SK-N-SH (cell line): ENCODE results near the gene PDIK1L. TPM values are rescaled to one million over a fixed set of nuclear protein-coding genes. Genes with fewer than 3 reads are reported as not detected.

ENCODE experiments used
- CTCF ChIA-PET: fragments of 300-600, 350-600 bp; formaldehyde crosslinking; extraction: SDS; loops from one replicate; lab custom pipeline; 2021; lab: Yijun Ruan, JAX
- POLR2A ChIA-PET: fragments of 350-600 bp; sonication (Branson Sonifier 250); formaldehyde crosslinking; extraction: SDS; loops from one replicate; lab custom pipeline; 2020; ENCODE audit warnings: antibody characterized with exemption, inconsistent platforms; lab: Yijun Ruan, JAX
- DNase-seq: peaks from one replicate; pipeline ENCODE4 v3.0.0; 2012
- H2AFZ ChIP-seq: fragments of 200-600 bp; sonication (generic); 2 replicates; pipeline ENCODE4 v1.8.1; 2016; ENCODE audit warnings: antibody characterized with exemption, mild to moderate bottlenecking, low read depth
- H3F3A ChIP-seq: fragments of 200-600 bp; sonication (generic); replicated peaks from 2 replicates; pipeline ENCODE3; 2016; ENCODE audit warnings: antibody characterized with exemption, mild to moderate bottlenecking; ENCODE audit not compliant: insufficient read depth
- H3K27ac ChIP-seq, 2 experiments: fragments of 200-500 bp in 1 of 2; fragments of 200-600 bp in 1 of 2; sonication (Bioruptor generic) in 1 of 2; sonication (generic), shearing (Covaris generic) in 1 of 2; 2 replicates each; pipeline versions ENCODE4 v1.5.1 to v1.6.1; 2014 to 2016; ENCODE audit warnings: low read depth in 2 of 2, inconsistent platforms in 1 of 2, low read length in 1 of 2, mild to moderate bottlenecking in 1 of 2, mixed read lengths in 1 of 2
- H3K27me3 ChIP-seq: fragments of 200-600 bp; sonication (generic), shearing (Covaris generic); 2 replicates; pipeline ENCODE4 v1.6.1; 2016; ENCODE audit warnings: mixed run types; ENCODE audit not compliant: insufficient read depth
- H3K36me3 ChIP-seq, 2 experiments: fragments of 200-500 bp in 1 of 2; fragments of 200-600 bp in 1 of 2; sonication (Bioruptor generic) in 1 of 2; sonication (generic) in 1 of 2; replicated peaks in 1 of 2; 2 replicates each; pipeline versions ENCODE3 to v1.5.1; 2014 to 2016; ENCODE audit warnings: low read length in 1 of 2, mild to moderate bottlenecking in 1 of 2; ENCODE audit not compliant: insufficient read depth in 2 of 2, control insufficient read depth in 1 of 2
- H3K4me1 ChIP-seq, 2 experiments: fragments of 200-500 bp in 1 of 2; fragments of 200-600 bp in 1 of 2; sonication (Bioruptor generic) in 1 of 2; sonication (generic), shearing (Covaris generic) in 1 of 2; 2 replicates each; pipeline versions ENCODE4 v1.5.1 to v1.6.1; 2014 to 2016; ENCODE audit warnings: low read depth in 1 of 2, low read length in 1 of 2, mixed run types in 1 of 2; ENCODE audit not compliant: insufficient read depth in 2 of 2, control insufficient read depth in 1 of 2
- H3K4me2 ChIP-seq: fragments of 200-600 bp; sonication (generic), shearing (Covaris generic); 2 replicates; pipeline ENCODE4 v1.6.1; 2017; ENCODE audit warnings: mixed run types
- H3K4me3 ChIP-seq, 2 experiments: fragments of 200-500 bp in 1 of 2; fragments of 200-600 bp in 1 of 2; sonication (Bioruptor generic) in 1 of 2; sonication (generic), shearing (Covaris generic) in 1 of 2; 2 replicates each; pipeline versions ENCODE4 v1.5.1 to v1.8.1; 2014 to 2016; ENCODE audit warnings: low read depth in 2 of 2, inconsistent platforms in 1 of 2, low read length in 1 of 2, mild to moderate bottlenecking in 1 of 2, mixed read lengths in 1 of 2, moderate library complexity in 1 of 2
- H3K79me2 ChIP-seq: fragments of 200-600 bp; sonication (generic); 2 replicates; pipeline ENCODE4 v1.8.1; 2017; ENCODE audit warnings: mild to moderate bottlenecking; ENCODE audit not compliant: insufficient read depth
- H3K9ac ChIP-seq: fragments of 200-600 bp; sonication (generic); 2 replicates; pipeline ENCODE4 v1.6.1; 2017; ENCODE audit warnings: mixed run types
- H3K9me2 ChIP-seq: fragments of 200-600 bp; sonication (generic); 2 replicates; pipeline ENCODE4 v1.6.1; 2017; ENCODE audit warnings: mixed run types
- H3K9me3 ChIP-seq: fragments of 200-600 bp; sonication (generic); 2 replicates; pipeline ENCODE4 v1.6.1; 2017; ENCODE audit warnings: mixed run types, mild to moderate bottlenecking, moderate library complexity
- H4K20me1 ChIP-seq: fragments of 200-600 bp; sonication (generic); 2 replicates; pipeline ENCODE4 v1.6.1; 2017; ENCODE audit warnings: mild to moderate bottlenecking, mixed run types; ENCODE audit not compliant: insufficient read depth
- CHD2 ChIP-seq: fragments of 150-350 bp; IDR thresholded peaks from 2 replicates; pipeline ENCODE4 v1.6.1; 2018; ENCODE audit warnings: low read length; ENCODE audit not compliant: partially characterized antibody
- CTCF ChIP-seq: fragments of 200-600 bp; sonication (generic); IDR thresholded peaks from 2 replicates; pipeline ENCODE4 v1.6.1; 2017; ENCODE audit warnings: antibody characterized with exemption, mild to moderate bottlenecking, moderate library complexity
- EP300 ChIP-seq, 2 experiments: IDR thresholded peaks; 2 replicates each; pipeline versions ENCODE4 v1.4.0 to v1.6.1; 2012; ENCODE audit warnings: borderline replicate concordance in 1 of 2, low read depth in 1 of 2, low read length in 1 of 2
- EZH2phosphoT487 ChIP-seq: fragments of 200-600 bp; sonication (generic); IDR thresholded peaks from 2 replicates; pipeline ENCODE4 v1.6.1; 2017; ENCODE audit warnings: low read depth, mixed run types, mild to moderate bottlenecking, antibody characterized with exemption, moderate library complexity, borderline replicate concordance
- FOSL2 ChIP-seq: IDR thresholded peaks from 2 replicates; pipeline ENCODE4 v1.4.0; 2012; ENCODE audit warnings: low read depth, mild to moderate bottlenecking, moderate library complexity, borderline replicate concordance
- FOXJ3 ChIP-seq: sonication (generic); formaldehyde crosslinking; IDR thresholded peaks from 2 replicates; pipeline ENCODE4 v1.5.1; 2020; ENCODE audit warnings: mild to moderate bottlenecking, missing genetic modification reagents
- FOXM1 ChIP-seq: IDR thresholded peaks from 2 replicates; pipeline ENCODE4 v1.4.0; 2012; ENCODE audit warnings: low read depth, mild to moderate bottlenecking
- GABPA ChIP-seq: IDR thresholded peaks from 2 replicates; pipeline ENCODE4 v1.4.0; 2012; ENCODE audit warnings: low read depth, mild to moderate bottlenecking
- GATA2 ChIP-seq: sonication (generic); formaldehyde crosslinking; IDR thresholded peaks from 2 replicates; pipeline ENCODE4 v1.5.0; 2020; ENCODE audit warnings: mild to moderate bottlenecking, missing genetic modification reagents
- IRF3 ChIP-seq: fragments of 150-350 bp; IDR thresholded peaks from 2 replicates; pipeline ENCODE4 v1.6.1; 2016; ENCODE audit warnings: mild to moderate bottlenecking, low read depth, low read length
- JUND ChIP-seq: IDR thresholded peaks from 2 replicates; pipeline ENCODE4 v1.4.0; 2012
- MAX ChIP-seq: IDR thresholded peaks from 2 replicates; pipeline ENCODE4 v1.4.0; 2012; ENCODE audit warnings: low read depth
- MEF2A ChIP-seq: IDR thresholded peaks from 2 replicates; pipeline ENCODE4 v1.4.0; 2012; ENCODE audit warnings: low read depth, borderline replicate concordance
- NRF1 ChIP-seq: IDR thresholded peaks from 2 replicates; pipeline ENCODE4 v1.6.1; 2012; ENCODE audit warnings: low read depth, mild to moderate bottlenecking, low read length
- PBX3 ChIP-seq: IDR thresholded peaks from 2 replicates; pipeline ENCODE4; 2012
- POLR2AphosphoS5 ChIP-seq: IDR thresholded peaks from 2 replicates; pipeline ENCODE4 v1.6.1; 2012; ENCODE audit warnings: low read depth, low read length
- RAD21 ChIP-seq: IDR thresholded peaks from 2 replicates; pipeline ENCODE4 v1.6.1; 2012; ENCODE audit warnings: mild to moderate bottlenecking, low read length
- RCOR1 ChIP-seq: fragments of 150-350 bp; IDR thresholded peaks from 2 replicates; pipeline ENCODE4 v1.6.1; 2017; ENCODE audit warnings: antibody characterized with exemption, low read length
- RFX5 ChIP-seq: IDR thresholded peaks from 2 replicates; pipeline ENCODE4 v1.6.1; 2012; ENCODE audit warnings: mild to moderate bottlenecking, improper control_type of control experiment, low read length
- SIN3A ChIP-seq: IDR thresholded peaks from 2 replicates; pipeline ENCODE4 v1.6.1; 2012; ENCODE audit warnings: low read depth, mild to moderate bottlenecking, low read length, moderate library complexity, borderline replicate concordance
- SMC3 ChIP-seq: IDR thresholded peaks from 2 replicates; pipeline ENCODE4 v1.6.1; 2012; ENCODE audit warnings: low read depth, low read length, improper control_type of control experiment
- TAF1 ChIP-seq: IDR thresholded peaks from 2 replicates; pipeline ENCODE4 v1.6.1; 2012; ENCODE audit warnings: low read depth, mild to moderate bottlenecking, low read length, moderate library complexity, borderline replicate concordance
- TCF12 ChIP-seq: IDR thresholded peaks from 2 replicates; pipeline ENCODE4 v1.4.0; 2012
- TEAD4 ChIP-seq: IDR thresholded peaks from 2 replicates; pipeline ENCODE4 v1.4.0; 2012; ENCODE audit warnings: mild to moderate bottlenecking, borderline replicate concordance; ENCODE audit not compliant: insufficient read depth
- USF2 ChIP-seq: fragments of 150-350 bp; IDR thresholded peaks from 2 replicates; pipeline ENCODE4 v1.6.1; 2017; ENCODE audit warnings: antibody characterized with exemption, low read length, low read depth, borderline replicate concordance
- ZBTB33 ChIP-seq: IDR thresholded peaks from 2 replicates; pipeline ENCODE4 v1.4.0; 2012; ENCODE audit warnings: low read depth, borderline replicate concordance
- WGBS: methylation state at CpG from one replicate; pipeline ENCODE4 v1.1.6; 2017; ENCODE audit warnings: low lambda C conversion rate; 5-methylcytosine and 5-hydroxymethylcytosine counted together
- polyA plus RNA-seq, 3 experiments: library from polyadenylated mRNA; depleted of rRNA; stranded (reverse); fragments of >200 nt; gene quantifications; 2 replicates each; pipeline ENCODE4 v1.2.3, GENCODE V29; 2012

PDIK1L gene
- polyA plus RNA-seq, 1 of the 3 experiments (the other 2 are of a cell fraction), result 1.2 TPM

- POLR2A ChIA-PET, result interaction anchor here (1.1 kb wide), 2 partner anchors 8 to 44 kb away, joined by 3 read pairs; no protein-coding TSS in a partner anchor
- Histone ChIP-seq H3K9me3 (no peaks in the 10 kb centered on the region), H3K36me3 (no peaks in the 10 kb centered on the region), H4K20me1 (no peaks in the 10 kb centered on the region), H3K4me3 (peak overlapping the region in 1 of 2 experiments; percentile 25; a peak in 2 of 4 replicates), H2AFZ (no peak overlapping the region), H3K4me2 (peak overlapping the region; percentile 61; the same call in 1 of the 2 replicates), H3K79me2 (no peaks in the 10 kb centered on the region), H3K4me1 (peaks cover 6 to 33% of the 10 kb centered on the region in 2 experiments; a peak in 1 of 4 replicates), H3K9ac (no peak overlapping the region), H3F3A (no peaks in the 10 kb centered on the region), H3K27ac (peak overlapping the region in 1 of 2 experiments; percentile 53; a peak in 1 of 4 replicates), H3K27me3 (no peaks in the 10 kb centered on the region; the same call in 1 of the 2 replicates), H3K9me2 (no peaks in the 10 kb centered on the region)
- whole genome bisulfite sequencing, result 58% methylated on average over 6 of the region's 12 CpGs
- peak; percentile 90 for DNase-seq
- CTCF ChIA-PET, result interaction anchor here (0.6 to 13.7 kb wide), 11 partner anchors 9 to 262 kb away, joined by 3 to 131 read pairs (median 4); partner anchors contain the start of gene ZNF593
- TF ChIP-seq RCOR1 (no peak), EP300 (IDR thresholded peaks at IDR 0.05; ENCODE audit: borderline replicate concordance in 1 of 2, low read depth in 1 of 2, low read length in 1 of 2) (peak in 1 of 2 experiments; percentile 52; a peak in 1 of 4 replicates), PBX3 (no peak), FOSL2 (no peak), FOXJ3 (CRISPR knock-in tag) (0 out of 2 replicates have a peak, but pooled peaks have one; percentile 23), FOXM1 (no peak), GABPA (no peak), SMC3 (no peak), IRF3 (no peak), RFX5 (0 out of 2 replicates have a peak, but pooled peaks have one; percentile 31), SIN3A (no peak), RAD21 (no peak), NRF1 (no peak), TEAD4 (no peak), TCF12 (no peak; the same call in 1 of the 2 replicates), CHD2 (peak; percentile 70), MEF2A (no peak), POLR2AphosphoS5 (no peak), ZBTB33 (no peak), JUND (no peak), EZH2phosphoT487 (no peak), MAX (no peak), CTCF (no peak), TAF1 (no peak), GATA2 (CRISPR knock-in tag) (no peak), USF2 (no peak)
Measured at GRCh38 chr1:26156285-26157038, 44.8 kb downstream of the PDIK1L start.
